IPS DF 4.7 (cell line): ENCODE data around the gene IFT52.

Source experiments
- DNase-seq: peaks from one replicate; pipeline ENCODE4 v3.0.0-alpha.2; 2013; ENCODE audit warnings: low spot score; ENCODE audit errors: extremely low read depth

Gene IFT52, protein sequence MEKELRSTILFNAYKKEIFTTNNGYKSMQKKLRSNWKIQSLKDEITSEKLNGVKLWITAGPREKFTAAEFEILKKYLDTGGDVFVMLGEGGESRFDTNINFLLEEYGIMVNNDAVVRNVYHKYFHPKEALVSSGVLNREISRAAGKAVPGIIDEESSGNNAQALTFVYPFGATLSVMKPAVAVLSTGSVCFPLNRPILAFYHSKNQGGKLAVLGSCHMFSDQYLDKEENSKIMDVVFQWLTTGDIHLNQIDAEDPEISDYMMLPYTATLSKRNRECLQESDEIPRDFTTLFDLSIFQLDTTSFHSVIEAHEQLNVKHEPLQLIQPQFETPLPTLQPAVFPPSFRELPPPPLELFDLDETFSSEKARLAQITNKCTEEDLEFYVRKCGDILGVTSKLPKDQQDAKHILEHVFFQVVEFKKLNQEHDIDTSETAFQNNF

DNA sequence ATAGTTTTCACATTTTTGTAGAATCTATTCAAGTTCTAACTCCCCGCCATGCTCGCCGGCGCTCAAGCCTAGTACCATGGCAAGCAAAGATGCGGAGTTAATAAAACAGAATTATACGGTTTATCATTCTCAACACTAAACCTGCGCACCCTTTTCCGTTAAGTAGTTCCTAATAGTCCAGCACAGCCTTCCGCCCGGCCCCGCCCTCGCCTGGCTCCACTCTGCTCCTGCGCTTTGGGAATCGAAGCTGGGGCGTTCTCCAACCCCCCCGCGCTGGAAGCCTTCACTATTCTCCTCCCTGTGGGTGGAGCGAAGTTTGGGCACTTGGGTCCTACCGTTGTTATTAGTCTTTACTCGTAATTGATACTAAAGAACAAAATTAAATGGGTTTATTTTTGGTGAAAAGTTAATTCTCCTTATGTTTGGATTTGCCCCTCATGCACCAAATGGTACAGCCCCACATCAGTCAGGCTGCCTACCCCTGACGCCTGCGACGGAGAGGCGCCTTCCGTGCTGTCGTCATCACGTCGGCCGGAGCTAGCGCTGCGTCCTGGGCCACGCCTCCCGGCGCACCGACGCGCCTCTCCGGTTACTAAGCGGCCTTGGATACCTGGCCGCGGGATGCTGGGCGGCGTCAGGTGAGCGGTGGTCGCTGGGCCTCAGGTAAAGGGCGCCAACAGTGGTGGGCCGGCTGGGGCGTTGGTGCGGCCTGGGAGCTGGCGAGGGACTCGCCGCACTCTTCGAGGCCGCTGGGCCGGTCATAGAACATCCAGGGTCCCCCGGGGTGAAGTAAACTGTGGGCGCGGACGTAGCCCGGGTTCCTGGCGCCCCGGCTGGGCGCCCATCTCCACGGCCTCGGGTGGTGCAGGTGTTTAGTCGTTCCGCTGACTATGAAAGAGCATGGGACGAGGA, at the start of gene IFT52:
IFT52 (plus strand) TSS at position 546 of the 912 bp plus-strand sequence. CDS start 3,762 bp downstream, outside the sequence.
- peak; percentile 87 for DNase-seq

DNA sequence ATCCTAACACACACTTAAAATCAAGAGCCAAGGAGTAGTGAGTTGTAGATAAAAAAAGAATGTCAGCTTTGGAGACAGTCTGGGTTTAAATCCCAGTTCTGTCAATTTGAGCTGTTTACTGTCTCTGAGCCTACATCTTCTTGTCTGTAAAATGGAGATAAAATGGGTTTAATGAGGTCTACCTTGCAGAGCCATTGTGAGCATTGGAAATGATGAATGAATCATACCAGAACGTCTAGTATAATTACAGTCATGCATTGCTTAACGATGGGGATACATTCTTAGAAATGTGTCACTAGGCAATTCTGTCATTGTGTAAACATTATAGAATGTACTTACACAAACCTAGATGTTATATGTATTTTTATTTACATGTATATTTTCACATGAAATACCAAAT, 49.5 kb upstream of the IFT52 start:
- no peak for DNase-seq

DNA sequence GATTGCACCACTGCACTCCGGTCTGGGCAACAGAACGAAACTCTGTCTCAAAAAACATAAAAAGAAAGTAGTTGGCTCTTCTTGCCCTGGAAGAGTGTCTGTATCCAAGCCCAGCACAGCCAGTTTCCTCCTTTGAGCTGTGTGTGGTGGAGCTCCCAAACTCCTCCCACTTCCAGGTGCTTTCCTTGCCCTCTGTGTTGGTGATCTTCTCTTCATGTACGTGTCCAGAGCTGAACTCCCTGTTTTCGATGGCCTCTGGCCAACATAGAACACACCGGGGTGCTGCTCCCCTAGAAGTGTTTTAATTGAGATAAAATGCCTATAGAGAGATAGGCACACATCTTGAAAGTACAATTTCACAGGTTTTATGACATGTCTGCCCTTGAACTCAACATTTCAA, 48.6 kb upstream of the IFT52 start:
- no peak for DNase-seq

- DNase-seq: no peak
These were observed 48.1 kb upstream of the IFT52 start for GRCh38 chr20:43542674-43543073.

GRCh38 chr20:43543138-43543537, 47.6 kb upstream of the IFT52 start:
- DNase-seq: no peak

- no peak for DNase-seq
These were observed 46.2 kb upstream of the IFT52 start for GRCh38 chr20:43544501-43544900.

DNA sequence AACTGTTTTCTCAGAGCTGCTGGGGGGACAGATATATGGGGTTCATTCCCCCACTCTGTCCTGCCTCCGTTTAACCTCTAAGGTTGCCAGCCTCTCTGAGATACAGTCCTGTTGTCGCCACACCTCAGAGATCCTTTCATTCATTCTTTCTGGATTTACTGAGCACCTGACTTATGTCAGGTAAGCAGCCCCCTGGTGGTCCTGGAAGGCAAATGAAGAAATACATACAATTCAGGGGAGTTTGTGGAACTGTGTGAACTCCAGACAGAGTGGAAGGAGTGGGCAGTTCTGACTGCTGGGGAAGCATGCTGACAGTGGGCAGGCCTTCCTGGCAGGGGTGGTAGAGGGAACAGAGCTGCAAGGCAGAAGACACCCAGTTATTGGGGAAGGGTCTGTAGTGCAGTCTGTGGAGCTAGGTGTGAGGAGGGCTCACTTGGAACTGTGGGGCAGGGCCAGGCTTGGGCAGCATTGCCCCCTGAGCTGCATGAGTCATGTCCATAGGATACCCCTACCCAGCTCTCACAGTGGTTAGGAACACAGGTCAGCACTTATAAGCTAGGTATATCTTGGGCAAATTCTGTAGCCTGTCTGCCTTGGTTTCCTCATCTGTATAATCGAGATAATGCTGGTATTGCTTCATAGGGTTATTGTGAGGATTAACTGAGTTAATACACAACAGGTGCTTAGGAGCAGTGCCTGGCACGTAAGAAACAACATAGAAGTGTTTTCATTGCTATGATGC, 44.7 kb upstream of the IFT52 start:
- no peak for DNase-seq

GRCh38 chr20:43548273-43548880, 42.4 kb upstream of the IFT52 start:
- no peak for DNase-seq

GRCh38 chr20:43549416-43550065, 41.2 kb upstream of the IFT52 start:
- no peak for DNase-seq

DNA sequence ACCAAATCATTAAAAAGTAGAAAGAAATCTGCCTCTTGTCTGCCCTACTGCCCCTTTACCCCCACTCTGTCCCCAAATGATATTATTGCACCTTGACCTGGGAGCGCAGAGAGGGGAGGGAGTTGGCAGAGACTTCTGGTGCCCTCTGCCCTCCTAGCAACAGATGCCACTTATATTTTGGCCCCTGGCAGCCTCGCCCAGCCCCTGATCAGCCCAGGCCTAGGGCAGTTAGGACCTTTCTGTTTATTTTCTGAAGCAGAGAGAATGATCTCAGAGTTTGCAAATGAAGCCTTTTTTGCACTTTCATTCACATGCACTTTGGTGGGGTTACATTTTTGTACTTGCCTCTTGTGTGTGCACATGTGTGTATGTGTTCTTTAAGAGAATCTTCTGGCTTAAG, 40.3 kb upstream of the IFT52 start:
- no peak for DNase-seq

DNA sequence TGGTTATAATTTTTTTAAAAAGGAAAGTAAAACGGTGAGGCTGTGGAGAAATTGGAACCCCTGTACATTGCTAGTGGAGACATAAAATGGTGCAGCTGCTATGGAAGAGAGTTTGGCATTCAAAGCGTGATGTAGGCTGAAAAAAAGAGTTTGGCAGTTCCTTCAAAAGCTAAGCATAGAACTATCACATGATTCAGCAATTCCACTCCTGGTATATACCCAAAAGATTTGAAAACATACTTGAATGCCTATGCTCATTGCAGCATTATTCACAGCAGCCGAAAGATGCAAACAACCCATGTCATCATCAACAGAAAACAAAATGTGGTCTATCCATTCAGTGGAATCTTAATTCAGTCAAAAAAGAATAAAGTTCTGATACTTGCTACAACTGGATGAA, 36.4 kb upstream of the IFT52 start:
- DNase-seq: no peak

DNA sequence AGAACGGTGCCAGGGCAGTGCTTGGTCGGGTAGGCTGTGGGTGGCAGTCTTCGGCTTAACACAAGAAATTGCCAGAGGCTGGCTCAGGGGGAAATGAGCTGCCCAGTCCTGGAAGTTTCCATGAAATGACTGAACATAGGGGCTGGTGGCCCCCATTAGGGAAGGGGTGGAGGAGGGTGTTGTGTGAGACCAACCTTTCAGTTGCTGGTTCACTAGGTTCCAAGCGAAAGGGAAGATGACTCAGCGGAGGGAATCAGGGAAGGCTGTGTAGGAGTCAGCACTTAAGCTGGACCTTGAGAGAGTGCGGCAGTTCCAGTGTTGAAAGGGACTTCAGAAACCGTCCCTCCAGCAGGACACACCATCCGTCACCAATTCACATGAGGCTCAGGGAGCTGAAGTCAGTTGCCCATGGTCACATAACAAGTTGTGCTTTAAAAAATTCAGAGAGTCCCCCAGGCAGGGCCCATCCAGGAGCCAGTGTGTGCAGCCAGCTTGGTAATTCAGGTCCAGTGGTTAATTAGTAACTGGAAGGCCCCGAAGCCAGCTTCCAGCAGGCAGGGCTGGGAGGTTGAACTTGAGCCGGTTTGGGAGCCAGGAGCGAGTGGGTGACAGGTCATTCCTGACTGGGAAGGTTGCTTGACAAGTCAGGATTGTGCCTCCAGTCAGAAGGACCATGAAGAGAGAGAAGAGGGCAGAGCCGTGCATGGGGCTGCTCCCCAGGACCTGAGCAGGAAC, 32.2 kb upstream of the IFT52 start, which contains the start of gene SGK2:
SGK2 (plus strand) TSS at position 616 of the 735 bp plus-strand sequence. CDS start 7,469 bp downstream, outside the sequence.
- no peak for DNase-seq

GRCh38 chr20:43559147-43559987, 31.4 kb upstream of the IFT52 start:
- no peak for DNase-seq

GRCh38 chr20:43560974-43561373, 29.8 kb upstream of the IFT52 start:
- no peak for DNase-seq

GRCh38 chr20:43563429-43563828, 27.3 kb upstream of the IFT52 start:
- no peak for DNase-seq

DNA sequence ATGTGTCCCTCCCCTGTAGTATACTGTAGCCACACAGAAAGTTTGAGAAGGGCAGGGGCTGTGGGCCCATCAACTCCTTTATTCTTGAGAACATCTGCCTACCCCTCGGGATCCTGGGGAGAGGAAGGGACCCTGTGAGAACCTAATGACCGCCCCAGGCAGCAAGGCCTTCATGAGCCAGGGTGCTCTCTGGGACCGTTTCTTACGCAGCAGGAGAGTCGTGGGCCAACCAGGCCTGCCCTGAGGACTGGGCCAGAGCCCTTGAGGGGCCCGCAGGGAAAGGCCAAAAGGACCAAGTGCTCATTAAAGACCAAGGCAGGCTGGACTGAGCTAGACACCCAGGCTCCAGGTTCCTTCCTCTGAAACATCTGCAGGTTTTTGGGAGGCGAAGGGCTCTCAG, 26.7 kb upstream of the IFT52 start:
- DNase-seq: no peak

DNA sequence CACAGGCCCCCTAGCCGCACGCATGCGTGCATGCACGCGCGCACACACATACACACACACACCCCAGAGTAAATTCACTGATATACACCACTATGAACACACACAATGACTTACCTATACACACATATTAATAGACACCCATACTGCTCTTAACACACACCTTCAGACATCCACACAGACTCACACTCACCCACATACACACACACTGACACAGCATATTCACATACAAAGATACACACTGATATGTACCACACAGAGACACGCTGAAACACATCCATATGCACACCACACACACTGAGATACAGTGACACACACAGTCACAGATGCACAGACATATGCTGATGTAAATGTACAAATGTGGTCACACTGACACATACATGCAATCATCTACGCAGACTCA, 26.3 kb upstream of the IFT52 start:
- no peak for DNase-seq

DNA sequence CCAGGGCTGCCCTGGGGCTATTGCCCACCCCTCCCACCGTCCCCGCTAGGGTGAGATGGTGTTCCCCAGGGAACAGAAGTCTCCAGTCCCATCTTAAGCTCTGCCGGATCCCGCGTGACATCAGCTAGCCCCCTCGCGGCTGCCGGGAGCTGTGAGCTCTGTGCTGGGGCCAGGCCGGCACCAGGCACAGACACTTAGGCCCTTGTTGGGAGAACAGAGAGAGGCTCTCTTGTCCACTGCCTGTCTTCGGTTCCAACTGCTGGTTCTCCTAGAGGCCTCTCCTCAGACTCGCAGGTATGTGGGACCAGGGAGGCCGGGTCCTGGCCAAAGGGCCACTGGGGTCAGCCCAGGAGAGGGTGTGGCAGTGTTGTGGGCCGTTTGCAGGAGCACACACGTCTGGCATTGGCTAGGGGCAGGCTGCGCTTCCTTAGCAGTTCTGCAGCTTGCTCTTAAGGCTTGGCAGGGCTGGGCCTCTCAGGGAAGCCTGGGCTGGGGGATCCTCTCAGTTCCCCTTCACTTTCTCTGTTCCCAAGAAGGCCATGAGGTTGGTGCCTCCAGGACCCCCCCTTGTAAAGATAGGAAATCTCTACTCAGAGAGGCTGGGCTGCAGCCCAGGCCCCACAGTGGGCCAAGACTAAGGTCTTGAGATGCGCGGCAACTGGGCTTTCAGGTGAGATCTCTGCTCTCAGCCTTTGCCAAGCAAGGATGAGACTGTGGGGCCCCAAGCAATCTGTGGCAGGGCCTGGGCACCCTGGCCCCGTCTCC, 25.6 kb upstream of the IFT52 start:
- no peak for DNase-seq
